Measurements from ENCODE around the gene NOC2L. TPM values are rescaled to one million over a fixed set of nuclear protein-coding genes. Genes with fewer than 3 reads are reported as not detected.

NOC2L gene
- total and polyA plus RNA-seq, 9 donors: 17.8 to 55.2 (median 41.4) TPM

GRCh38 chr1:975896-976683 lies 17.0 kb upstream of the NOC2L start:
- intact Hi-C loops (cut with DNase I): no loop called here

GRCh38 chr1:975365-975764 lies 16.3 kb upstream of the NOC2L start:
- H3K27ac ChIP-seq: no peak overlapping the region
- 48 to 61% (median 51%) methylated on average over 9 of the region's 9 CpGs for WGBS, 3 donors
- H3K4me3 ChIP-seq: no peak overlapping the region
- TF ChIP-seq EP300 (IDR thresholded peaks at IDR 0.05) (no peak), POLR2A (IDR thresholded peaks at IDR 0.05) (no peak), CTCF (IDR thresholded peaks at IDR 0.05) (no peak)
- no peaks in the 10 kb centered on the region for H3K27me3 ChIP-seq
- intact Hi-C loops (cut with DNase I): no loop called here
- peaks cover 2% of the 10 kb centered on the region for H3K4me1 ChIP-seq (ENCODE audit: insufficient read depth)
- H3K9me3 ChIP-seq: no peaks in the 10 kb centered on the region
- peak in 2 of 5 donors; percentile 15 to 34 for DNase-seq
- H3K36me3 ChIP-seq: no peaks in the 10 kb centered on the region

More at GRCh38 chr1:975896-976683, 17.0 kb upstream of the NOC2L start:
- Histone ChIP-seq H3K9me3 (no peaks in the 10 kb centered on the region), H3K27me3 (no peaks in the 10 kb centered on the region), H3K4me1 (ENCODE audit: insufficient read depth) (peaks cover 2% of the 10 kb centered on the region), H3K36me3 (no peaks in the 10 kb centered on the region), H3K27ac (no peak overlapping the region), H3K4me3 (peak overlapping the region; percentile 32)
- WGBS, 3 donors: 2 to 8% (median 4%) methylated on average over 30 to 40 of the region's 40 CpGs
- peak in 1 of 3 donors; percentile 21 for TF ChIP-seq CTCF (IDR thresholded peaks at IDR 0.05)
- no peak for TF ChIP-seq POLR2A (IDR thresholded peaks at IDR 0.05)
- peak in 2 of 5 donors; percentile 24 to 71 for DNase-seq

- no peaks in the 10 kb centered on the region for H3K9me3 ChIP-seq
- TF ChIP-seq CTCF (IDR thresholded peaks at IDR 0.05) (no peak), POLR2A (IDR thresholded peaks at IDR 0.05) (no peak), EP300 (IDR thresholded peaks at IDR 0.05) (no peak)
- no peak overlapping the region for H3K27ac ChIP-seq
- WGBS, 3 donors: 42 to 56% (median 47%) methylated on average over 16 to 17 of the region's 17 CpGs
- H3K36me3 ChIP-seq: no peaks in the 10 kb centered on the region
- intact Hi-C loops (cut with DNase I): no loop called here
- peaks cover 2% of the 10 kb centered on the region for H3K4me1 ChIP-seq (ENCODE audit: insufficient read depth)
- peak in 2 of 5 donors; percentile 16 to 36 for DNase-seq
- no peak overlapping the region for H3K4me3 ChIP-seq
- no peaks in the 10 kb centered on the region for H3K27me3 ChIP-seq
Observed at GRCh38 chr1:974687-975328, 15.8 kb upstream of the NOC2L start.

- Histone ChIP-seq H3K27me3 (no peaks in the 10 kb centered on the region), H3K4me3 (no peak overlapping the region), H3K36me3 (no peaks in the 10 kb centered on the region), H3K4me1 (ENCODE audit: insufficient read depth) (peaks cover 2% of the 10 kb centered on the region), H3K27ac (no peak overlapping the region), H3K9me3 (no peaks in the 10 kb centered on the region)
- intact Hi-C loops (cut with DNase I): no loop called here
- TF ChIP-seq CTCF (IDR thresholded peaks at IDR 0.05) (no peak), EP300 (IDR thresholded peaks at IDR 0.05) (no peak), POLR2A (IDR thresholded peaks at IDR 0.05) (no peak)
- 67 to 76% (median 71%) methylated on average over 11 of the region's 11 CpGs for WGBS, 3 donors
- DNase-seq: peak in 1 of 5 donors; percentile 8
Observed at GRCh38 chr1:974293-974640, 15.2 kb upstream of the NOC2L start.

All from ovary (tissue), 9 donors.